Activated CD4-positive, alpha-beta T cell treated with anti-CD3 and anti-CD28 coated beads, Interleukin-2, Interleukin-4, amounts not matched to agents 100 ng/mL and 50 ng/mL, durations not matched to agents 16 hours and 8 hours (primary cell): ENCODE results near the gene POLR2L.

Experiments
- DNase-seq: peaks from one replicate; pipeline ENCODE4 v3.0.0-alpha.2; 2020; ENCODE audit warnings: low spot score

POLR2L gene

DNA sequence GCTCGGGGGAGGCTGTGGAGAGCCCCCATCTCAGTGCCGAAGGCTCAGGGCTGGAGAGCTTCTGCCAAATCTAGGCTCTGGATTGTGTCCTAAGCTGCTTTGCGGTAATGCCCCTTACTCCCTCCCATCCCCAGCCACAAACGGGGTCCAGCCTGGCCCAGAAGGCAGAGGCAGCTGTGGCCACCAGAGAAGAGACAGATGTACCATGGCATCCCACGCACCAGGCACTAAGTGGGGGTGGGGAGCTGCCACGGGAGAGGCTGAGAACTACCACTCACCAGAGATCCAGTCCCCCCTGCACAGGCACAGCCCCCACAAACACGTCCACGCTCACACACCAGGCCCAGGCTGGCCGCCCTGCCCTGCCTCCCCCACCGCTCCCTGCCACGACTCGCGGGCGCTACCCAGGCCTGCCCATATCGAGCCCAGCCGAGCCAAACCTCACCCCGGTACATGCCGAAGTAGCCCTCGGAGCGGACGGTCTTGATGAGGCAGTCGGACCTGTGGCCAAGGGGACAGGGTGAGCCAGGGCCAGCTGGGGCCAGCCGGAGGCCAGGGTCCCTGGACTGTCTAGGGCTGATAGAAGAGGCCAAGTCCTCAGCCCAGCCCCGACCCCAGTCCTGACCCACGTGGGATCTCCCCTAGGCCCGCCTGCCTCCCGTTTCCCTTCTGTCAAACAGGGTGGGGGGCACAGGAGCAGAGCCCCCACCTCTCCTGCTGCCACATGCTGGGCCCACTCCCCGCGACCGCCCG is 48.1 kb downstream of the POLR2L start:
- DNase-seq, result no peak

GRCh38 chr11:793556-793955 is 48.8 kb downstream of the POLR2L start:
- no peak for DNase-seq

DNA sequence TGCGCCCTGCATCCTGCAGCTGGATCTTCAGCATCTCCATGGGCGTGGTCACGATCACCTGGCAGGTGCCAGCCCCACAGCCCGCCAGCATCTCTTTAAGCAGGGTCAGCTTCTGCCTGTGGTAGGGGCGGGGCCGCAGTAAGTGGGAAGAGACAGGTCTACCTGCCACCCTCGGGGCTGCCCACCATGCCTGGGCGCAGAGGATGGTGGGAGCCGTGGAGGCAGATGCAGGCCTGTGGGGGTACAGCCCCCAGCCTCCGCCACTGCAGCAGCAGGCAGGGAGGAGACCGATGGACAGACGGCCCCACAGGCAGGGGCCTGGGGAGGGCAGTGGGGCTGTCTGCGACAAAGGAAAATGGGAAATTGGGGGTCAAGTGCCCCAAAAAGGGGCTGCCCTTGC is 49.5 kb downstream of the POLR2L start:
- no peak for DNase-seq

DNA sequence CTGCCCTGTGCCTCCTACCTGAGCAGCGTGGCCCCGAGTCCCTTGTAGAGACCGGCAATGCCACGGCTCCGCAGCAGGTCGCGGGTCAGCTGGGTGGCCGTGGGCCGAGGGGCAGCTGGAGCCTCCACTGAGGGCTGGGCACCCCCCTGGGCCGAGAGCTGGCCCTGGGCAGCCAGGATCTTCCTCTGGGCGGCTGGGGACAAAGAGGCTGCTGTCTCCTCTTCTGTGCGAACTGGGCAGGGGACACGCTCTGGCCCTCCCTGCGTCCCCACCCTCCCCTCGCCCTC is 49.9 kb downstream of the POLR2L start:
- DNase-seq, result no peak

- no peak for DNase-seq
These were observed 50.4 kb downstream of the POLR2L start for GRCh38 chr11:791658-792534.

GRCh38 chr11:790721-791564 is 51.4 kb downstream of the POLR2L start:
- no peak for DNase-seq

DNA sequence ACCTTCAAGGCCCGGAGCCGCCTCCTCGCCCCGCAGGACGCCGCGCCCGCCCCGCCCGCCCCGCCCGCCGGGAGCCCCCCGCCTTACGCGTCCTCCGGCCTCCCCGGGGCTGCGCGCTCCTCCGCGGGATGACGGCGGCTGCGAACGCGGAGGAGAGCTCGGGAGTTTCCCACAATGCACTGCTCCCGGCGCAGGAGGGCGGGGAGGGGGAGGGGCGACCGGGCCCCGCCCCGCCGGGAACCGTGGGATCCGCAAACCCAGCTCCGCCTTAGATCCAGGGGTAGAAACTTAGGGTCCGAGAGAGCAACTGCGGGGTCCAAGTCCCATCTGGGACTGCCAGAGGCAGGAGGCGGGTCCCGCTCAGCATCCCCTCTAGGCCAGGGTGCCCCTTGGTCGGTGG is 52.4 kb downstream of the POLR2L start, which contains the start of gene CEND1:
TSS of gene CEND1 (minus strand) at position 148 of the 400 bp plus-strand sequence. CDS start 1,514 bp downstream, outside the sequence.
- no peak for DNase-seq
